ENCODE data around the gene NUP42.

- TF ChIP-seq, protein P1, sequence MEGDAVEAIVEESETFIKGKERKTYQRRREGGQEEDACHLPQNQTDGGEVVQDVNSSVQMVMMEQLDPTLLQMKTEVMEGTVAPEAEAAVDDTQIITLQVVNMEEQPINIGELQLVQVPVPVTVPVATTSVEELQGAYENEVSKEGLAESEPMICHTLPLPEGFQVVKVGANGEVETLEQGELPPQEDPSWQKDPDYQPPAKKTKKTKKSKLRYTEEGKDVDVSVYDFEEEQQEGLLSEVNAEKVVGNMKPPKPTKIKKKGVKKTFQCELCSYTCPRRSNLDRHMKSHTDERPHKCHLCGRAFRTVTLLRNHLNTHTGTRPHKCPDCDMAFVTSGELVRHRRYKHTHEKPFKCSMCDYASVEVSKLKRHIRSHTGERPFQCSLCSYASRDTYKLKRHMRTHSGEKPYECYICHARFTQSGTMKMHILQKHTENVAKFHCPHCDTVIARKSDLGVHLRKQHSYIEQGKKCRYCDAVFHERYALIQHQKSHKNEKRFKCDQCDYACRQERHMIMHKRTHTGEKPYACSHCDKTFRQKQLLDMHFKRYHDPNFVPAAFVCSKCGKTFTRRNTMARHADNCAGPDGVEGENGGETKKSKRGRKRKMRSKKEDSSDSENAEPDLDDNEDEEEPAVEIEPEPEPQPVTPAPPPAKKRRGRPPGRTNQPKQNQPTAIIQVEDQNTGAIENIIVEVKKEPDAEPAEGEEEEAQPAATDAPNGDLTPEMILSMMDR (IDR thresholded peaks at IDR 0.05) = no peak
- no peak for TF ChIP-seq POLR2A (IDR thresholded peaks at IDR 0.05)
These were observed 39.0 kb downstream of the NUP42 start for GRCh38 chr7:23220690-23221305.

Measured in lower leg skin (tissue), 3 donors.